GM23338 (cell line): Measurements from ENCODE around the gene S100A5.

Source experiments
- CREB1 ChIP-seq: fragments of 250-450 bp; sonication (Bioruptor Pico); IDR thresholded peaks from 2 replicates; pipeline ENCODE4 v1.5.0; 2020; ENCODE audit warnings: low read depth, mild to moderate bottlenecking, moderate library complexity
- CTCF ChIP-seq, 2 experiments: fragments of 200-600 bp in 1 of 2; sonication (generic) in 1 of 2; conservative IDR thresholded peaks; 2 replicates each; pipeline versions ENCODE4 v1.5.1 to v1.6.1; 2016 to 2017; ENCODE audit warnings: antibody characterized with exemption in 2 of 2, low read depth in 2 of 2, mild to moderate bottlenecking in 2 of 2, moderate library complexity in 1 of 2
- ETS1 ChIP-seq: IDR thresholded peaks from 2 replicates; pipeline ENCODE4 v1.6.1; 2016; ENCODE audit warnings: antibody characterized with exemption
- EZH2 ChIP-seq: fragments of 200-600 bp; sonication (generic); IDR thresholded peaks from one replicate; pipeline ENCODE4 v1.8.0; 2017; ENCODE audit warnings: antibody characterized with exemption, mild to moderate bottlenecking, low read depth; ENCODE audit not compliant: unreplicated experiment
- EZH2phosphoT487 ChIP-seq: fragments of 200-600 bp; sonication (generic); IDR thresholded peaks from one replicate; pipeline ENCODE4 v1.8.1; 2018; ENCODE audit warnings: antibody characterized with exemption; ENCODE audit not compliant: unreplicated experiment
- JUNB ChIP-seq: IDR thresholded peaks from one replicate; pipeline ENCODE4 v1.6.1; 2016; ENCODE audit warnings: antibody characterized with exemption; ENCODE audit not compliant: unreplicated experiment
- NANOG ChIP-seq: IDR thresholded peaks from 2 replicates; pipeline ENCODE4 v1.6.1; 2016; ENCODE audit warnings: antibody characterized with exemption, borderline replicate concordance
- POLR2AphosphoS5 ChIP-seq: IDR thresholded peaks from 2 replicates; pipeline ENCODE4 v1.6.1; 2016; ENCODE audit warnings: antibody characterized with exemption, low read depth
- REST ChIP-seq: IDR thresholded peaks from one replicate; pipeline ENCODE4 v1.6.1; 2018; ENCODE audit warnings: antibody characterized with exemption; ENCODE audit not compliant: unreplicated experiment

DNA sequence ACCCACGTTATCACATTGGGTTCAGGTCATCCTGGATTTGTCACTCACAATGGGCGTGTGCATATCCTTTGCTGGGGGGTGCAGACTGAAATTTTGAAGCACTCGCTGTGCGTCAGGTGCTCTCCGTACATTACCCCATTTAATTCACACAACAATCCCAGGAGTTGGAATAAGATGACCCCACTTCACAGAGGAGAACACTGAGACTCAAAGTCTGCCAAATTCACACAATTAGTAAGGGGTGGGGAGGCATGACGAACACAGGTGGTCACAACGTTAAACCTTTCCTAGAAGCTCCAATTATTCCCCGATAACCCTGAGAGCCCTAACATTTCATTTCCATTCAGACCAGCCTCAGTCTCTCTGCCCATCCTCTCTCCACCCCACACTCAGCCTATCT, 28.7 kb upstream of the S100A5 start:
- TF ChIP-seq CTCF (conservative IDR thresholded peaks at IDR 0.05; ENCODE audit: low read depth in 2 of 2) (no peak), ETS1 (no peak), CREB1 (no peak), REST (no peak), EZH2 (no peak), JUNB (no peak), POLR2AphosphoS5 (no peak), EZH2phosphoT487 (no peak), NANOG (no peak)
